Measurements from ENCODE around the gene RPL37A.

GRCh38 chr2:216490061-216490460, 8.6 kb upstream of the RPL37A start:
- TF ChIP-seq CTCF (IDR thresholded peaks at IDR 0.05; ENCODE audit: insufficient read depth, low read length) (no peak), SPI1 (IDR thresholded peaks at IDR 0.05; ENCODE audit: borderline replicate concordance, low read depth) (no peak), POLR2AphosphoS5 (IDR thresholded peaks at IDR 0.05; ENCODE audit: low read depth) (no peak), REST (IDR thresholded peaks at IDR 0.05; ENCODE audit: insufficient replicate concordance, low read depth) (no peak)
